ENCODE measurements around the gene RNF144B.
"Not testable (repeated sequence)": the region's sequence is repeated elsewhere in the genome, so short reads cannot be mapped to it uniquely, and the experiment has no call there.

RNF144B gene

GRCh38 chr6:18371010-18371409 lies 16.1 kb upstream of the RNF144B start:
- no peak for DNase-seq (ENCODE audit: low read depth in 2 of 2)

GRCh38 chr6:18371656-18372055 lies 15.5 kb upstream of the RNF144B start:
- no peak for DNase-seq (ENCODE audit: low read depth in 2 of 2)

- DNase-seq (ENCODE audit: low read depth in 2 of 2) = no peak
These were observed 6.9 kb upstream of the RNF144B start for GRCh38 chr6:18380158-18380836.

- no peak for DNase-seq (ENCODE audit: low read depth in 2 of 2)
These were observed 6.3 kb upstream of the RNF144B start for GRCh38 chr6:18380851-18381250.

GRCh38 chr6:18383441-18383840 lies 3.7 kb upstream of the RNF144B start:
- DNase-seq (ENCODE audit: low read depth in 2 of 2) = no peak

- DNase-seq (ENCODE audit: low read depth in 2 of 2) = no peak
These were observed 2.5 kb upstream of the RNF144B start for GRCh38 chr6:18384621-18385020.

- no peak for DNase-seq (ENCODE audit: low read depth in 2 of 2)
These were observed 713 bp upstream of the RNF144B start for GRCh38 chr6:18386298-18386976.

- DNase-seq (ENCODE audit: low read depth in 2 of 2) = no peak
These were observed 1.1 kb downstream of the RNF144B start for GRCh38 chr6:18388271-18388670.

GRCh38 chr6:18388942-18389341 lies 1.8 kb downstream of the RNF144B start:
- DNase-seq (ENCODE audit: low read depth in 2 of 2) = no peak

GRCh38 chr6:18389479-18389878 lies 2.3 kb downstream of the RNF144B start:
- no peak for DNase-seq (ENCODE audit: low read depth in 2 of 2)

GRCh38 chr6:18390476-18390875 lies 3.3 kb downstream of the RNF144B start:
- DNase-seq (ENCODE audit: low read depth in 2 of 2) = no peak

GRCh38 chr6:18391023-18391422 lies 3.9 kb downstream of the RNF144B start:
- no peak for DNase-seq (ENCODE audit: low read depth in 2 of 2)

GRCh38 chr6:18392346-18392877 lies 5.3 kb downstream of the RNF144B start:
- no peak for DNase-seq (ENCODE audit: low read depth in 2 of 2)

GRCh38 chr6:18393698-18394097 lies 6.5 kb downstream of the RNF144B start:
- no peak for DNase-seq (ENCODE audit: low read depth in 2 of 2)

- no peak for DNase-seq (ENCODE audit: low read depth in 2 of 2)
These were observed 8.2 kb downstream of the RNF144B start for GRCh38 chr6:18395177-18395855.

GRCh38 chr6:18395856-18396197 lies 8.7 kb downstream of the RNF144B start:
- no peak for DNase-seq (ENCODE audit: low read depth in 2 of 2)

GRCh38 chr6:18397701-18398100 lies 10.6 kb downstream of the RNF144B start:
- DNase-seq (ENCODE audit: low read depth in 2 of 2) = no peak

GRCh38 chr6:18398225-18398624 lies 11.1 kb downstream of the RNF144B start:
- not testable (repeated sequence) for DNase-seq (ENCODE audit: low read depth in 2 of 2)

GRCh38 chr6:18400831-18401446 lies 13.8 kb downstream of the RNF144B start:
- no peak for DNase-seq (ENCODE audit: low read depth in 2 of 2)

- DNase-seq (ENCODE audit: low read depth in 2 of 2) = not testable (repeated sequence)
These were observed 17.8 kb downstream of the RNF144B start for GRCh38 chr6:18404965-18405364.

GRCh38 chr6:18405477-18406293 lies 18.5 kb downstream of the RNF144B start:
- no peak for DNase-seq (ENCODE audit: low read depth in 2 of 2)

All from stimulated activated CD4-positive, alpha-beta T cell treated with anti-CD3 and anti-CD28 coated beads, Interleukin-12 subunit alpha, Interleukin-12 subunit beta, amount 100 ng/mL, for 24 hours (primary cell).